Glomerular visceral epithelial cell (primary cell): ENCODE data around the gene KIRREL3.

Experiments
- DNase-seq: peaks from one replicate; pipeline ENCODE4 v3.0.0-alpha.2; 2016; ENCODE audit errors: extremely low spot score

The KIRREL3 gene

DNA sequence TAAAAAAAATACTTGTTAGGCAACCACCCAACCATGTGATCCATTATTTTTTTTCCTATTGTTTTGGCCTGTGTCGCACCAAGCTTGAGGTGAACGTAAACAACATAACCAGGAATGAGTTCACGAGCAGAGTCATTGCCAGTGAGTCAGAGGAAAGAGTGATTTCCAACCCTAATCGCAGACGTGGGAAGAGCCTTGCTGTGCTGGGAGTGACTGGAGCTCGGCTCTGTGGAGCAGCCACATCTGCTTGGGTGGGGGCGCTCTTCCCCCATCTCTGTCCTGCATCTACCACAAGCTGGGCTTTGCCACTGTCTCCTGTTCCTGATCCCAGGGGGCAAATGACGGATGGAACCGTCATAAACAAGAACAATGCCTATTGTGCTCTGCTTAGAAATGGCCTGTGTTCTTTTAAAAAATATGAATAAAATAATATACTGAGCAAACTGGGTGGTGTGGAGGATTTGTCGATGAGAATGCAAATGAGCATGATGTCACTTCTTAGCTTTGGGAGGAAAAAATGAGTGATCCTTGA lies 210.0 kb downstream of the KIRREL3 start:
- DNase-seq: peak; percentile 65

DNA sequence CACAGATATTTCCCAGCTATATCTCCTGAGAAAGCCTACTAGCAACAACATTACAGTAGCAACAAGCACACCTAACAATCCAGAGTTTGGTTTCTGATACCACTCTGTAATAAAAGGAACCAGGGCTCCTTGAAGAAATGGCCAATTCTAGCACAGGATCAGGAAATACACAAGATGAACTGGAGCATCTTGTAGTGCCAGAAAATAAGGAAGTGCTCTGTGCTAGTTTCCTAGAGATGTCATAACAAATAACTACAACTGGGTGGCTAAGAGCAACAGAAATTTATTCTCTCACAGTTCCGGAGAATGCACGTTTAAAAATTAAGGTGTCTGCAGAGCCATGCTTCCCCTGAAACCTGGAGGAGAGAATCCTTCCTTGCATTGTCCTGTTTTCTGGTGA lies 217.8 kb downstream of the KIRREL3 start:
- DNase-seq: no peak

DNA sequence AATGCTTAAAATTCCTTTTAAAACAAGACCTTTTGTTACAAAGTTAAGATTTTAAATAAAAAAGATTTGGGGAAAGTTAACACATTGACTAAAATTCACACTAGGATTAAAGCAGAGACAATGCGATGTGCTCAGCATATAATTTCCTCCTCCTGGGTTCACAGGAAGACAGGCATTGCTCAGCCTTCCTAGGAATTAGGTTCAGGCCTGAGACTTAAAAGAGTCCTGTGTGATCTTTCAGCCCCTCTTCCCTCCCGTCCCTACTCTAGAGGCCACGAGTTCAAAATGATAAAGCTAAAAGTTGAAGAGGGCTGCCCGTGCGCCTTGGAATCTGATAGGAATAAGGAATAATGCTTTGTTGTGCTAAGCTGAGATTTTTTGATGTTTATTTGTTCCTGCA lies 218.6 kb downstream of the KIRREL3 start:
- DNase-seq: no peak

DNA sequence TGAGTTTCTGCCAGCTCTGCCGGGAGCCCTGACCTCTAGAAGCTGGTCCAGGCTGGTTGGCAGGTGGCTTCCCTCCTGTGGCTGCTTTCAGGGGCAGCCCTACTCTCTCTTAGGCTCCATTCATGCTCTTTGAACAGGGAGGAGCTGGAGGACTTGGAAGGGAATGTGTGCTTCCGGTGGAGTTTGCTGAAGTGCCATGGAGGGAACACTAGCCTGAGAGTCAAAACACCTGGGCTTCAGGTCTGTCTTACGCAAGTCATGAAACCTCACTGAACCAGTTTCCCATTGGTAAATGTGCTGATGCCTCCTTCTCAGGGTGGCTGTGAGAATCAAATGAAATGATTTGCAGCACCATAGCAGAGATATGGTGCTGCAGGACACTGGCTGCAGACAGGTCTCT lies 224.5 kb downstream of the KIRREL3 start:
- DNase-seq: no peak

GRCh38 chr11:126772267-126772666 lies 228.3 kb downstream of the KIRREL3 start:
- no peak for DNase-seq

DNA sequence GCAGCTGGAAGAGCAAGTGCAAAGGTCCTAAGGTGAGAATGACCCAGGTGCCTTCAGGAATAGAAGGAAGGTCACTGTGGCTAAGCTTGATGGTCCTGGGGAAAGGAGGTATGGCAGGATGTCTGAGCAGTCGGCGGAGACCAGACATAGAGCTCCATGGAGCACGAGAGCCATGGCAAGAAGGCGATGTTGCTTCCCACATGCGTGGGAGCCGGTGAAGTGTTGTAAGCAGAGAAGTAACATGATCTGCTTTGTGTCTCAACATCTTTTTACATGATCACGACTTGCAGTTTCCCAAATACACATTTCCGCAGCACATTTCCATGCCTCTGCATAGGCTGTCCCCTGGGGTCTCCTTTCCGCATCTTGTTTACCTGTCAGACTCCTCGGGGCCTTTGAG lies 231.9 kb downstream of the KIRREL3 start:
- DNase-seq: no peak

GRCh38 chr11:126766440-126766839 lies 234.1 kb downstream of the KIRREL3 start:
- DNase-seq: no peak

- no peak for DNase-seq
These were observed 235.4 kb downstream of the KIRREL3 start for GRCh38 chr11:126765196-126765595.

DNA sequence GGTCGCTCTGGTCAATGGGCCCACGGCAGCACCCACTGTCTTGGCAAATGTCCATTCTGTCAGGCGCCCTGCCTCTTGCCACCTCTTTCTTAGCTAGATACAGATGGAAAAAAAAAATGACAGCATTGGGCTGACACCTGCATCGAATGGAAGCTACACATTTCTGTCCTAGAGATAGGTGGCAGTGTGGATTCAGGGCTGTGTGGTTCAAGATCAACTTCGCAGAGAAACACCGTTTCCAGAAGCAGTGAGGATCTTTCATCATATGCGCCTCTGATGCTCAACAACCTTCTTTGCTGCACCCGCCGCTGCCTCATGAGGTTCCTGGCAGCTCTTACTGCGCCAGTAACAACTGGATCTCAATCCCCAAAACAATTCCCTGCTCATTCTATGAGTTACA lies 236.3 kb downstream of the KIRREL3 start:
- peak; percentile 3 for DNase-seq

GRCh38 chr11:126756855-126757254 lies 243.7 kb downstream of the KIRREL3 start:
- DNase-seq: no peak

- DNase-seq: no peak
These were observed 244.1 kb downstream of the KIRREL3 start for GRCh38 chr11:126756421-126756820.

DNA sequence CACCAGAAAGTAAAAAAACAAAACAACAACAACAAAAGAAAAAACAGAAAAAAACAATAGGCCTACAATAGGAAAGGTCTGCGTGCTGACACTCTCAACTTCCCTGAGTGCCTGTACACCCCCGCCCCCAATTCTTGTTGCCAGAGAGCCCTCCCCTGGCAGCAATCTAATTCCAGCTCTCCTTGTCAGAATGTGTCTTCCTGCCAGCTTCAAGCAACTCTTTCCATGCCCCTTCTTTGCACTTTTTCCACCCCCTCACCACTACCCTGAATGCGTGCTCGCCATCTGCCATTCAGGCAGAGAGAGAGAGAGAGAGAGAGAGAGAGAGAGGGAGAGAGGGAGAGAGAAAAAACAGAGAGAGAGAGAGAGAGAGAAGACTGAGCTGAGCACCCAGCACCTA lies 245.0 kb downstream of the KIRREL3 start:
- DNase-seq: no peak

- DNase-seq: no peak
These were observed 245.8 kb downstream of the KIRREL3 start for GRCh38 chr11:126754591-126755426.

DNA sequence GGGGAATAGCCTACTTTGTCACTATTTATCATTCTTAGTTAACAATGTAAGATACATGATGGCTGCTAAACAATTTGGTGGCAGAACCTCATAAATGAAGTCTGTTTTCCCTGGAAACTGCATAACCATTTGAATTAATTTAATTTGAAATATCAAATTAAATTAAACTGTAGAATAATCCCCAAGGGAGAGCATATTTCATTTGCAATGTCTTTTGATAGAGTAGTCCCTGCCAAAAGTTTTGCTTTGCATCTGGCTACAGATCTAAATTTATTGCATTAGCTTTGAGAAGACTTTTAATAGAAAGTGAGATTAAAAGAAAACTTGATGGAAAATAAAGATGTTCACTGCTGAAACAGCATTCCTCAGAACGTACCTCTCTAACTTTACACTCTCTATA lies 246.6 kb downstream of the KIRREL3 start:
- DNase-seq: no peak

DNA sequence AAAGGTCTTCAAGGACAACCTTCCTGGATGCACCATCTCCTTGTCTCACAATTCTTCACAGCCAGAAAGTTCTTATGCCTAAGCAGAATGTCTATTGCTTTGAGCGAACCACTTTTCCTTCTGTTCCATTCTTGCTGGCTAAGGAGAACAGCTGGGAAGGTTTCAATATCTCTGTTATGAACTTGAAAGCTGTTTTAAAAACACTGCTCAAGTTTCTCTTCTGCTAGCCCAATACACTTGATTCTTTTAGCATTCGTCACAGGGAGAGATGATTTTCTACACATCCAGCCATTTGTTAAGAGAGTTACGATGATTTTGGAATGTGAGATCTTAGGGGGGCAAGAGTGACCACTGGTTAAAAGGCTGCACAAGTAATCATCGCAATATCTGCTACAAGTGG lies 249.3 kb downstream of the KIRREL3 start:
- no peak for DNase-seq

GRCh38 chr11:126748793-126749192 lies 251.8 kb downstream of the KIRREL3 start:
- no peak for DNase-seq

DNA sequence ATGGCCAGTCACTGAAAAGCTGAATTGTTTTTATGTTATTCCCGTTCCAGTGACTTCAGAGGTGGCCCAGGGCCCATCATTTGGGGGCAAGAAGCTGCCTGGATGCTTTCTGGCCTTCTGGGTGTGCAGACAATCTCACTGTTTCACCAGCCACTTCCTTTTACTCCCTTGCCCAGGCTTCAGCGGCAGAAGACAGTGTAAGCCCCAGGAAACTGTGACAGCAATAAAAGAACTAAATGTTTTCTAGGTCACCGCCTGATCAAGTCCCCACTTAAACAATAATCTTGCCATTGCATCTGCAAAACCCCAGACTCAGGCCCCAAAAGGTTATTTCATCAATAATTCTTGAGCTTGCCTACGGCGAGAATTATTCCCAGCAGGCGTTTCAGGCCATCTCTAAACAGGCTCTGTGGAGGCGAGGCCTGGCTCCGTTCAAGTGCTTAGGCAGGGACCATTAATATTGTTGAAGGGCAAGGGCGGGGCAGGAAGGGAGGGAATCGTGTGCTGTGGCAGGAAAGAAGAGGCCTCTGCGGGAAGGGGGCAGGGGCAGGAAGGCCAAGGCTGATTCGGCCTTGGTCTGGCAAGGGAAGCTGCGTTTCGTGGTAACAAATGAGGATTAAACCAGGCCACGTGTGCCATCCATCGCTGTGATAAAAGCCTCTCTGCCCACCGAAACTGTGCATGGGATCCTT lies 252.3 kb downstream of the KIRREL3 start:
- no peak for DNase-seq

DNA sequence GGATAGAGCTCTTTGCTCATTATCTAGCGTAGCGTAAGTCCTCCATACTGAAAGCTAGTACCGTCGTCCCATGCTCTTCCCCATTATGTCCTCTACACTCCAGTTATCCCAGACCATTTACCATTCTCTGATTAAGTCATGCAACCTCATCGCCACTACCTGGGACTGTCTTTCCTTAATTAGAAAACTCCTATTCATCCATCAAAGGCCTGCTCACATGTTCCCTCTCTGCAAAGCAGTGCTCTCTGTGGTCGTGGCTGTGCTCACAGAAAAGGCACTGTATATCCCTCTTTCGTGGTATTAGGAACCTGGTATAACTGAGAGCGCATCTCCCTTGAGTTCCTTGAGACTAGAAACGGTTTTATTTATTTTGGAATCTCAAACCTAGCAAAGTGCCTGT lies 253.3 kb downstream of the KIRREL3 start:
- DNase-seq: no peak

GRCh38 chr11:126746443-126746842 lies 254.1 kb downstream of the KIRREL3 start:
- DNase-seq: no peak

DNA sequence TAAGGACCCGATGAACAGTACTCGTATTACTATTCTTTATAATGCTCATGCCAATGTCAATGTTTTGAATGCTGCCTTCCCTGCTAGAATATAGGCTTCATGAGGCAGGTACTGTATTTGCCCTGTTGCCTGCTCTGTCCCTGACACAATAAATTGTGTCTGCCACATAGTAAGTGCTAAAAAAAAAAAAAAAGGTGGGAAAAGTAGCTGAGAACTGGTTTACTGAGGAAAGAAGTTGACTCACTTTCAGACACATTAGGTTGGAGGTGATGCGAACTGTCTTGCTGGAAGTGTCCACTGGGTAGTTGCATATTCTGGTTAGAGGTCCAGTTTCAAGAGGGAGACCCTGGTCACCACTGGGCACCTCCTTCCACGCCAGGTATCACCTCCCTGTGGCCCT lies 255.9 kb downstream of the KIRREL3 start:
- DNase-seq: no peak

GRCh38 chr11:126743628-126744027 lies 256.9 kb downstream of the KIRREL3 start:
- DNase-seq: peak; percentile 31

GRCh38 chr11:126742582-126742981 lies 258.0 kb downstream of the KIRREL3 start:
- DNase-seq: no peak

GRCh38 chr11:126740846-126741245 lies 259.7 kb downstream of the KIRREL3 start:
- no peak for DNase-seq
